GM23338 (cell line): ENCODE results near the gene SPRR2E. TPM values are rescaled to one million over a fixed set of nuclear protein-coding genes. Genes with fewer than 3 reads are reported as not detected.

Experiments used
- ATAC-seq: fragments of 200-7000 bp; cut with Tn5 transposase; 3 replicates; pipeline ENCODE4 v1.9.1; 2020
- DNase-seq: peaks from one replicate; pipeline ENCODE4 v3.0.0-alpha.2; 2015; ENCODE audit warnings: low spot score
- H2AFZ ChIP-seq: fragments of 200-600 bp; sonication (generic); 2 replicates; pipeline ENCODE4 v1.8.0; 2016; ENCODE audit warnings: antibody characterized with exemption, mild to moderate bottlenecking, moderate library complexity
- H3F3A ChIP-seq: fragments of 200-600 bp; sonication (generic); replicated peaks from 2 replicates; pipeline ENCODE4 v1.8.0; 2017; ENCODE audit warnings: antibody characterized with exemption, mixed run types, low read depth
- H3K27ac ChIP-seq: fragments of 200-600 bp; sonication (generic); 2 replicates; pipeline ENCODE4 v1.6.1; 2016; ENCODE audit warnings: low read depth
- H3K27me3 ChIP-seq: fragments of 200-600 bp; sonication (generic); 2 replicates; pipeline ENCODE4 v1.8.0; 2016; ENCODE audit warnings: mild to moderate bottlenecking, mixed run types, moderate library complexity; ENCODE audit not compliant: insufficient read depth
- H3K36me3 ChIP-seq: fragments of 200-600 bp; sonication (generic); 2 replicates; pipeline ENCODE4 v1.8.0; 2016; ENCODE audit warnings: mild to moderate bottlenecking; ENCODE audit not compliant: insufficient read depth
- H3K4me1 ChIP-seq: fragments of 200-600 bp; sonication (generic); 2 replicates; pipeline ENCODE4 v1.8.0; 2016; ENCODE audit warnings: mild to moderate bottlenecking, moderate library complexity; ENCODE audit not compliant: insufficient read depth
- H3K4me2 ChIP-seq: fragments of 200-600 bp; sonication (generic); 2 replicates; pipeline ENCODE4 v1.7.1; 2017; ENCODE audit warnings: mixed run types
- H3K4me3 ChIP-seq: fragments of 200-600 bp; sonication (generic); 2 replicates; pipeline ENCODE4 v1.6.1; 2016; ENCODE audit warnings: mixed run types
- H3K79me2 ChIP-seq: fragments of 200-600 bp; sonication (generic); replicated peaks from 2 replicates; pipeline ENCODE4 v1.8.0; 2017; ENCODE audit warnings: mild to moderate bottlenecking; ENCODE audit not compliant: insufficient read depth
- H3K9me2 ChIP-seq: fragments of 200-600 bp; sonication (generic); 2 replicates; pipeline ENCODE4 v1.8.0; 2017; ENCODE audit not compliant: insufficient read depth
- H4K20me1 ChIP-seq: fragments of 200-600 bp; sonication (generic); replicated peaks from 2 replicates; pipeline ENCODE4 v1.8.0; 2017; ENCODE audit warnings: mild to moderate bottlenecking; ENCODE audit not compliant: insufficient read depth
- H3K27ac Mint-ChIP-seq: 2 replicates; pipeline ENCODE4 v1.8.0; 2020; ENCODE audit warnings: inconsistent platforms, mild to moderate bottlenecking, moderate library complexity, mixed read lengths
- H3K27me3 Mint-ChIP-seq: 3 replicates; pipeline ENCODE4 v1.8.0; 2022; ENCODE audit warnings: low read depth, mild to moderate bottlenecking, moderate library complexity, mixed read lengths, inconsistent platforms; ENCODE audit not compliant: insufficient read depth, poor library complexity
- H3K36me3 Mint-ChIP-seq: 3 replicates; pipeline ENCODE4 v1.8.0; 2021; ENCODE audit warnings: low read depth, mild to moderate bottlenecking, inconsistent platforms, moderate library complexity, mixed read lengths
- H3K4me1 Mint-ChIP-seq: 3 replicates; pipeline ENCODE4 v1.8.0; 2020; ENCODE audit warnings: mild to moderate bottlenecking, inconsistent platforms, mixed read lengths
- H3K4me3 Mint-ChIP-seq: 3 replicates; pipeline ENCODE4 v1.8.0; 2021; ENCODE audit warnings: moderate library complexity, mild to moderate bottlenecking, inconsistent platforms, mixed read lengths
- H3K9me3 Mint-ChIP-seq: 3 replicates; pipeline ENCODE4 v1.8.0; 2020; ENCODE audit warnings: moderate library complexity, mild to moderate bottlenecking, inconsistent platforms, mixed read lengths
- CREB1 ChIP-seq: fragments of 250-450 bp; sonication (Bioruptor Pico); IDR thresholded peaks from 2 replicates; pipeline ENCODE4 v1.5.0; 2020; ENCODE audit warnings: low read depth, mild to moderate bottlenecking, moderate library complexity
- EZH2 ChIP-seq: fragments of 200-600 bp; sonication (generic); IDR thresholded peaks from one replicate; pipeline ENCODE4 v1.8.0; 2017; ENCODE audit warnings: antibody characterized with exemption, mild to moderate bottlenecking, low read depth; ENCODE audit not compliant: unreplicated experiment
- EZH2phosphoT487 ChIP-seq: fragments of 200-600 bp; sonication (generic); IDR thresholded peaks from one replicate; pipeline ENCODE4 v1.8.1; 2018; ENCODE audit warnings: antibody characterized with exemption; ENCODE audit not compliant: unreplicated experiment
- JUNB ChIP-seq: IDR thresholded peaks from one replicate; pipeline ENCODE4 v1.6.1; 2016; ENCODE audit warnings: antibody characterized with exemption; ENCODE audit not compliant: unreplicated experiment
- NANOG ChIP-seq: IDR thresholded peaks from 2 replicates; pipeline ENCODE4 v1.6.1; 2016; ENCODE audit warnings: antibody characterized with exemption, borderline replicate concordance
- POLR2AphosphoS5 ChIP-seq: IDR thresholded peaks from 2 replicates; pipeline ENCODE4 v1.6.1; 2016; ENCODE audit warnings: antibody characterized with exemption, low read depth
- STAT1 ChIP-seq: IDR thresholded peaks from one replicate; pipeline ENCODE4 v1.6.1; 2016; ENCODE audit warnings: antibody characterized with exemption; ENCODE audit not compliant: unreplicated experiment
- ZNF114 ChIP-seq: fragments of 250-450 bp; sonication (Bioruptor Pico); IDR thresholded peaks from 2 replicates; pipeline ENCODE4 v1.5.0; 2020; ENCODE audit warnings: mild to moderate bottlenecking, moderate library complexity
- ZNF331 ChIP-seq: fragments of 250-450 bp; sonication (Bioruptor Pico); IDR thresholded peaks from 2 replicates; pipeline ENCODE4 v1.5.0; 2020; ENCODE audit warnings: low read depth, mild to moderate bottlenecking, moderate library complexity
- polyA plus RNA-seq: library from polyadenylated mRNA; unstranded; fragments of >200 nt; fragmentation: Nextera tagmentation; extraction: Ambion mirVana; gene quantifications from 2 replicates; pipeline ENCODE4 v1.2.1, GENCODE V29; 2016
- total RNA-seq: library from RNA; depleted of rRNA; stranded (reverse); fragments of >200 nt; shearing (Covaris generic); gene quantifications from 2 replicates; pipeline ENCODE4 v1.2.3, GENCODE V29; 2014
- TF ChIP-seq, protein P1 (sequence below): IDR thresholded peaks from 2 replicates; pipeline ENCODE4 v1.6.1; 2016; ENCODE audit warnings: antibody characterized with exemption
- TF ChIP-seq, protein P2 (sequence below), 2 experiments: fragments of 200-600 bp in 1 of 2; sonication (generic) in 1 of 2; conservative IDR thresholded peaks; 2 replicates each; pipeline versions ENCODE4 v1.5.1 to v1.6.1; 2016 to 2017; ENCODE audit warnings: antibody characterized with exemption in 2 of 2, low read depth in 2 of 2, mild to moderate bottlenecking in 2 of 2, moderate library complexity in 1 of 2
- TF ChIP-seq, protein P3 (sequence below): IDR thresholded peaks from one replicate; pipeline ENCODE4 v1.6.1; 2018; ENCODE audit warnings: antibody characterized with exemption; ENCODE audit not compliant: unreplicated experiment

SPRR2E gene
- total and polyA plus RNA-seq, 2 experiments from 2014 or later = not detected

DNA sequence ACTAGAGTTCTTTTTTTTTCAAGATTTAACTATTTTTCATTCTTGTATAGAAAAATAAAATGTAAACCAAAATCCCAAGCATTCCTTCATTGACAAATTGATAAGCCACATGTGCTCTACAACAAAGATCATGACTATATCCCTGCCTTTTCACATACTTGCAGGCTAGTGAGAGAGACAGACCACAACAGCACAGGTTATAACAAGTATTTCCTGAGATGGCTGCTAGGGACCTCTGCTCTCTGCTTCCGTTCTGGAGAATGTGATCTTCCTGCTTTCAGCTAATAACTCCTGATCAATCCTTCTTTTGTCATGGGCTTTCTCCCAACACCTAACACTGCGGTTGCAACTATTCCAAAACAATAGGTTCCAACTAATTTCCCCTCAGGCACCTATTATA is 33.0 kb upstream of the SPRR2E start:
- TF ChIP-seq, protein P1, sequence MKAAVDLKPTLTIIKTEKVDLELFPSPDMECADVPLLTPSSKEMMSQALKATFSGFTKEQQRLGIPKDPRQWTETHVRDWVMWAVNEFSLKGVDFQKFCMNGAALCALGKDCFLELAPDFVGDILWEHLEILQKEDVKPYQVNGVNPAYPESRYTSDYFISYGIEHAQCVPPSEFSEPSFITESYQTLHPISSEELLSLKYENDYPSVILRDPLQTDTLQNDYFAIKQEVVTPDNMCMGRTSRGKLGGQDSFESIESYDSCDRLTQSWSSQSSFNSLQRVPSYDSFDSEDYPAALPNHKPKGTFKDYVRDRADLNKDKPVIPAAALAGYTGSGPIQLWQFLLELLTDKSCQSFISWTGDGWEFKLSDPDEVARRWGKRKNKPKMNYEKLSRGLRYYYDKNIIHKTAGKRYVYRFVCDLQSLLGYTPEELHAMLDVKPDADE = no peak
- no peak for TF ChIP-seq ZNF331 (CRISPR knock-in tag)
- Histone ChIP-seq H3K4me1 (peaks cover 20% of the 10 kb centered on the region; the same call in 1 of the 2 replicates), H4K20me1 (no peaks in the 10 kb centered on the region), H3K36me3 (peaks cover 4% of the 10 kb centered on the region; the same call in 1 of the 2 replicates), H3F3A (0 out of 2 replicates have a peak, but pooled peaks cover 3% of the 10 kb centered on the region), H3K79me2 (no peaks in the 10 kb centered on the region), H2AFZ (peak overlapping the region; percentile 5; the same call in 1 of the 2 replicates), H3K4me3 (no peak overlapping the region), H3K27ac (no peak overlapping the region), H3K9me2 (0 out of 2 replicates have a peak, but pooled peaks cover 3% of the 10 kb centered on the region), H3K27me3 (no peaks in the 10 kb centered on the region), H3K4me2 (no peak overlapping the region)
- ATAC-seq = no peak
- Mint-ChIP-seq H3K4me3 (no peak overlapping the region), H3K9me3 (peaks cover 44% of the 10 kb centered on the region), H3K4me1 (peaks cover 46% of the 10 kb centered on the region), H3K36me3 (peaks cover 51% of the 10 kb centered on the region), H3K27me3 (no peaks in the 10 kb centered on the region), H3K27ac (no peak overlapping the region)
- no peak for DNase-seq

DNA sequence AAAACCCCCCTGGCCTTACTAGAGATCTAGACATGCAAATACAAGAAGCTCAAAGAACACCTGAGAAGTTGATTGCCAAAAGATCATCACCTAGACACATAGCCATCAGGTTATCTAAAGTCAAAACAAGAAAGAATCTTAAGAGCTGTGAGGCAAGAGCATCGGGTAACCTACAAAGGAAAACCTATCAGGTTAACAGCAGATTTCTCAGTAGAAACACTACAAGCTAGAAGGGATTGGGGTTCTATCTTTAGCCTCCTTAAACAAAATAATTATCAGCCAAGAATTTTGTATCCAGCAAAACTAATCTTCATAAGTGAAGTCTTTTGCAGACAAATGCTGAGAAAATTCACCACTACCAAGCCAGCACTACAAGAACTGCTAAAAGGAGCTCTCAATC is 31.2 kb upstream of the SPRR2E start:
- H3K27me3 ChIP-seq = no peaks in the 10 kb centered on the region
- peaks cover 22% of the 10 kb centered on the region for H3K4me1 ChIP-seq
- H3K36me3 ChIP-seq = peaks cover 4% of the 10 kb centered on the region; the same call in 1 of the 2 replicates
- peaks cover 51% of the 10 kb centered on the region for H3K36me3 Mint-ChIP-seq
- H3K4me3 Mint-ChIP-seq = no peak overlapping the region
- no peak overlapping the region for H3K4me2 ChIP-seq
- H3K9me3 Mint-ChIP-seq = peaks cover 49% of the 10 kb centered on the region
- H3K4me1 Mint-ChIP-seq = peaks cover 49% of the 10 kb centered on the region
- H4K20me1 ChIP-seq = no peaks in the 10 kb centered on the region
- 0 out of 2 replicates have a peak, but pooled peaks cover 3% of the 10 kb centered on the region for H3K9me2 ChIP-seq
- H3K27ac ChIP-seq = no peak overlapping the region
- no peak overlapping the region for H2AFZ ChIP-seq
- no peak overlapping the region for H3K27ac Mint-ChIP-seq
- no peaks in the 10 kb centered on the region for H3K79me2 ChIP-seq
- DNase-seq = no peak
- no peak for ATAC-seq
- no peak overlapping the region for H3K4me3 ChIP-seq
- 0 out of 2 replicates have a peak, but pooled peaks cover 3% of the 10 kb centered on the region for H3F3A ChIP-seq
- H3K27me3 Mint-ChIP-seq = no peaks in the 10 kb centered on the region
- no peak for TF ChIP-seq JUNB
- no peak for TF ChIP-seq ZNF114 (CRISPR knock-in tag)
- TF ChIP-seq NANOG = no peak
- no peak for TF ChIP-seq EZH2
- no peak for TF ChIP-seq EZH2phosphoT487
- TF ChIP-seq, protein P1 = no peak
- no peak for TF ChIP-seq STAT1
- TF ChIP-seq, protein P2, sequence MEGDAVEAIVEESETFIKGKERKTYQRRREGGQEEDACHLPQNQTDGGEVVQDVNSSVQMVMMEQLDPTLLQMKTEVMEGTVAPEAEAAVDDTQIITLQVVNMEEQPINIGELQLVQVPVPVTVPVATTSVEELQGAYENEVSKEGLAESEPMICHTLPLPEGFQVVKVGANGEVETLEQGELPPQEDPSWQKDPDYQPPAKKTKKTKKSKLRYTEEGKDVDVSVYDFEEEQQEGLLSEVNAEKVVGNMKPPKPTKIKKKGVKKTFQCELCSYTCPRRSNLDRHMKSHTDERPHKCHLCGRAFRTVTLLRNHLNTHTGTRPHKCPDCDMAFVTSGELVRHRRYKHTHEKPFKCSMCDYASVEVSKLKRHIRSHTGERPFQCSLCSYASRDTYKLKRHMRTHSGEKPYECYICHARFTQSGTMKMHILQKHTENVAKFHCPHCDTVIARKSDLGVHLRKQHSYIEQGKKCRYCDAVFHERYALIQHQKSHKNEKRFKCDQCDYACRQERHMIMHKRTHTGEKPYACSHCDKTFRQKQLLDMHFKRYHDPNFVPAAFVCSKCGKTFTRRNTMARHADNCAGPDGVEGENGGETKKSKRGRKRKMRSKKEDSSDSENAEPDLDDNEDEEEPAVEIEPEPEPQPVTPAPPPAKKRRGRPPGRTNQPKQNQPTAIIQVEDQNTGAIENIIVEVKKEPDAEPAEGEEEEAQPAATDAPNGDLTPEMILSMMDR (conservative IDR thresholded peaks at IDR 0.05; ENCODE audit: low read depth in 2 of 2) = no peak
- no peak for TF ChIP-seq POLR2AphosphoS5
- no peak for TF ChIP-seq CREB1
- TF ChIP-seq ZNF331 (CRISPR knock-in tag) = no peak
- TF ChIP-seq, protein P3, sequence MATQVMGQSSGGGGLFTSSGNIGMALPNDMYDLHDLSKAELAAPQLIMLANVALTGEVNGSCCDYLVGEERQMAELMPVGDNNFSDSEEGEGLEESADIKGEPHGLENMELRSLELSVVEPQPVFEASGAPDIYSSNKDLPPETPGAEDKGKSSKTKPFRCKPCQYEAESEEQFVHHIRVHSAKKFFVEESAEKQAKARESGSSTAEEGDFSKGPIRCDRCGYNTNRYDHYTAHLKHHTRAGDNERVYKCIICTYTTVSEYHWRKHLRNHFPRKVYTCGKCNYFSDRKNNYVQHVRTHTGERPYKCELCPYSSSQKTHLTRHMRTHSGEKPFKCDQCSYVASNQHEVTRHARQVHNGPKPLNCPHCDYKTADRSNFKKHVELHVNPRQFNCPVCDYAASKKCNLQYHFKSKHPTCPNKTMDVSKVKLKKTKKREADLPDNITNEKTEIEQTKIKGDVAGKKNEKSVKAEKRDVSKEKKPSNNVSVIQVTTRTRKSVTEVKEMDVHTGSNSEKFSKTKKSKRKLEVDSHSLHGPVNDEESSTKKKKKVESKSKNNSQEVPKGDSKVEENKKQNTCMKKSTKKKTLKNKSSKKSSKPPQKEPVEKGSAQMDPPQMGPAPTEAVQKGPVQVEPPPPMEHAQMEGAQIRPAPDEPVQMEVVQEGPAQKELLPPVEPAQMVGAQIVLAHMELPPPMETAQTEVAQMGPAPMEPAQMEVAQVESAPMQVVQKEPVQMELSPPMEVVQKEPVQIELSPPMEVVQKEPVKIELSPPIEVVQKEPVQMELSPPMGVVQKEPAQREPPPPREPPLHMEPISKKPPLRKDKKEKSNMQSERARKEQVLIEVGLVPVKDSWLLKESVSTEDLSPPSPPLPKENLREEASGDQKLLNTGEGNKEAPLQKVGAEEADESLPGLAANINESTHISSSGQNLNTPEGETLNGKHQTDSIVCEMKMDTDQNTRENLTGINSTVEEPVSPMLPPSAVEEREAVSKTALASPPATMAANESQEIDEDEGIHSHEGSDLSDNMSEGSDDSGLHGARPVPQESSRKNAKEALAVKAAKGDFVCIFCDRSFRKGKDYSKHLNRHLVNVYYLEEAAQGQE = no peak
